Ishikawa (cell line): ENCODE data around the gene MMRN1.

Source experiments
- CEBPB ChIP-seq: IDR thresholded peaks from 2 replicates; pipeline ENCODE4 v1.6.1; 2012
- CREB1 ChIP-seq: IDR thresholded peaks from 2 replicates; pipeline ENCODE4 v1.6.1; 2012; ENCODE audit warnings: low read depth
- EGR1 ChIP-seq: IDR thresholded peaks from 2 replicates; pipeline ENCODE4 v1.6.1; 2012
- EP300 ChIP-seq: IDR thresholded peaks from 2 replicates; pipeline ENCODE4 v1.6.1; 2012; ENCODE audit warnings: borderline replicate concordance
- FOXM1 ChIP-seq: IDR thresholded peaks from 2 replicates; pipeline ENCODE4 v1.6.1; 2012; ENCODE audit warnings: low read depth, borderline replicate concordance
- NFIC ChIP-seq: IDR thresholded peaks from 2 replicates; pipeline ENCODE4 v1.6.1; 2012
- RAD21 ChIP-seq: IDR thresholded peaks from 2 replicates; pipeline ENCODE4 v1.6.1; 2012; ENCODE audit warnings: low read depth
- TAF1 ChIP-seq: IDR thresholded peaks from 2 replicates; pipeline ENCODE4 v1.6.1; 2012; ENCODE audit warnings: low read depth, mild to moderate bottlenecking
- TCF12 ChIP-seq: IDR thresholded peaks from 2 replicates; pipeline ENCODE4 v1.6.1; 2012; ENCODE audit warnings: low read depth
- TEAD4 ChIP-seq: IDR thresholded peaks from 2 replicates; pipeline ENCODE4 v1.6.1; 2012
- YY1 ChIP-seq: IDR thresholded peaks from 2 replicates; pipeline ENCODE4 v1.6.1; 2012; ENCODE audit warnings: low read depth
- ZBTB7A ChIP-seq: IDR thresholded peaks from 2 replicates; pipeline ENCODE4 v1.6.1; 2012; ENCODE audit warnings: low read depth
- TF ChIP-seq, protein P1 (sequence below): IDR thresholded peaks from 2 replicates; pipeline ENCODE4 v1.6.1; 2012; ENCODE audit warnings: low read depth, mild to moderate bottlenecking
- TF ChIP-seq, protein P2 (sequence below): IDR thresholded peaks from 2 replicates; pipeline ENCODE4 v1.6.1; 2012
- TF ChIP-seq, protein P3 (sequence below): IDR thresholded peaks from 2 replicates; pipeline ENCODE4 v1.6.1; 2012

The MMRN1 gene

DNA sequence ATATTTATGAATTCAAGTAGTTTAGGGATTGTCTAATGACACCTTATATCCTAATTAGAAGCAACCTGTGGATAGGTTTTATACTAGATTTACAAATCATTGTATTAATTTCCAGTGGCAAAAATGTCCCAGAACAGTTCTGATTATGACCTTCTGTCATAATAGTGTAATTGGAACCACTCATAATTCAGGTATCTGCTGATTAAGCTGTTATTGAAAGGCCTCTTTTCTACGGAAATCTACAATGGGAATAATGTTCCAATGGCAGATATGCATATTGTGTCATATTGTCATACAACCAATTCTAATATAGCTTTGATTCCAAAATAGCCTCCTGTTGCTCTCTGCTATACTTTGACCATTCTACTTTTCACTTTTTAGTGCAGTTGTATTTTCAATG lies 19.0 kb downstream of the MMRN1 start:
- TF ChIP-seq FOXM1 (no peak), EP300 (no peak), NFIC (no peak), EGR1 (no peak), ZBTB7A (no peak), CREB1 (no peak), TAF1 (no peak), YY1 (no peak), TEAD4 (no peak)
- TF ChIP-seq, protein P1, sequence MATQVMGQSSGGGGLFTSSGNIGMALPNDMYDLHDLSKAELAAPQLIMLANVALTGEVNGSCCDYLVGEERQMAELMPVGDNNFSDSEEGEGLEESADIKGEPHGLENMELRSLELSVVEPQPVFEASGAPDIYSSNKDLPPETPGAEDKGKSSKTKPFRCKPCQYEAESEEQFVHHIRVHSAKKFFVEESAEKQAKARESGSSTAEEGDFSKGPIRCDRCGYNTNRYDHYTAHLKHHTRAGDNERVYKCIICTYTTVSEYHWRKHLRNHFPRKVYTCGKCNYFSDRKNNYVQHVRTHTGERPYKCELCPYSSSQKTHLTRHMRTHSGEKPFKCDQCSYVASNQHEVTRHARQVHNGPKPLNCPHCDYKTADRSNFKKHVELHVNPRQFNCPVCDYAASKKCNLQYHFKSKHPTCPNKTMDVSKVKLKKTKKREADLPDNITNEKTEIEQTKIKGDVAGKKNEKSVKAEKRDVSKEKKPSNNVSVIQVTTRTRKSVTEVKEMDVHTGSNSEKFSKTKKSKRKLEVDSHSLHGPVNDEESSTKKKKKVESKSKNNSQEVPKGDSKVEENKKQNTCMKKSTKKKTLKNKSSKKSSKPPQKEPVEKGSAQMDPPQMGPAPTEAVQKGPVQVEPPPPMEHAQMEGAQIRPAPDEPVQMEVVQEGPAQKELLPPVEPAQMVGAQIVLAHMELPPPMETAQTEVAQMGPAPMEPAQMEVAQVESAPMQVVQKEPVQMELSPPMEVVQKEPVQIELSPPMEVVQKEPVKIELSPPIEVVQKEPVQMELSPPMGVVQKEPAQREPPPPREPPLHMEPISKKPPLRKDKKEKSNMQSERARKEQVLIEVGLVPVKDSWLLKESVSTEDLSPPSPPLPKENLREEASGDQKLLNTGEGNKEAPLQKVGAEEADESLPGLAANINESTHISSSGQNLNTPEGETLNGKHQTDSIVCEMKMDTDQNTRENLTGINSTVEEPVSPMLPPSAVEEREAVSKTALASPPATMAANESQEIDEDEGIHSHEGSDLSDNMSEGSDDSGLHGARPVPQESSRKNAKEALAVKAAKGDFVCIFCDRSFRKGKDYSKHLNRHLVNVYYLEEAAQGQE: no peak
- TF ChIP-seq, protein P2, sequence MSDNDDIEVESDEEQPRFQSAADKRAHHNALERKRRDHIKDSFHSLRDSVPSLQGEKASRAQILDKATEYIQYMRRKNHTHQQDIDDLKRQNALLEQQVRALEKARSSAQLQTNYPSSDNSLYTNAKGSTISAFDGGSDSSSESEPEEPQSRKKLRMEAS: no peak
- TF ChIP-seq, protein P3, sequence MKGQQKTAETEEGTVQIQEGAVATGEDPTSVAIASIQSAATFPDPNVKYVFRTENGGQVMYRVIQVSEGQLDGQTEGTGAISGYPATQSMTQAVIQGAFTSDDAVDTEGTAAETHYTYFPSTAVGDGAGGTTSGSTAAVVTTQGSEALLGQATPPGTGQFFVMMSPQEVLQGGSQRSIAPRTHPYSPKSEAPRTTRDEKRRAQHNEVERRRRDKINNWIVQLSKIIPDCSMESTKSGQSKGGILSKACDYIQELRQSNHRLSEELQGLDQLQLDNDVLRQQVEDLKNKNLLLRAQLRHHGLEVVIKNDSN: no peak

DNA sequence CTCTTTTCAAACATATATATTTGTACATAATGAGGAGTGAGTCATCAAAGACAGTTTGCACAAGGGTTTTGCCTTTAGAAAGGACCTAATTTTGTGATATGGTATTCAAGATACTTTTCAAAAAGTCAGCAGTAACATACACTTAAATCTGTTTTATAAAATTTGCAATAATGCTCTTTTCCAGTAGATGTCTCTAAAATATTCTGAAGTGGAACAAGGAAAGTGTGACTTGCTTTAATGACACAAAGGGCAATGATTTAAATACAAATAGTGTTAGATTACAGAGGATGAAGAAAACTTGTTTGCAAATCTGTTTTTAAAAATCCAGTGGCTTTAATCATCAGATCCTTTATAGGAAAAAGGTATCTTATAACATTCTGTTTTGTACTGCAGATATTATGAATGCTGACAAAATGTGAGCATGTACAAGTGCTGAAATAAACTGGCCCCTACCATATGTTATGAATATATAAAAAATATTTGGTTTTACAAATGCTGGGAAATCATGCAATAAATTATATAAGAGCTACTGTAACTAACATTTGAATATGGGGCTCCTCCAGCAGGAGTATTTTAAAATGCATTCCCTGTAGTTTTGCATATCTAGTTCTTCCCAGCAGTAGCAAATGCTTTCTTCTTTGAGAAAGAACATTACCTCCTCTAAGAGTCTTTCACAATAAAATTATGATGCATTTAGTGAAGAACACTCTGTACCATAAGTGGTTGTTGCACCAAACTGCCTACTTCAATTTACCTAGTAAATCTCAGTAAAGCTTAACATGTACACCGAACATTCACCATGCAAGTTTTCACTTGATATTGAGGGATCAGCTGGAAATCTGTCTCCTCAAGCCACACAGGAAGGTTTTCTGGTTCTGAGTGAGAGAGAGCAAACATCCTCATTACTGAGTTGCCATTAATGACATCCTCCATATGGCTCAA lies 20.2 kb downstream of the MMRN1 start:
- TF ChIP-seq EGR1: no peak
- TF ChIP-seq, protein P2: no peak
- TF ChIP-seq TEAD4: no peak
- no peak for TF ChIP-seq EP300
- TF ChIP-seq TAF1: no peak
- peak; percentile 35 for TF ChIP-seq RAD21

DNA sequence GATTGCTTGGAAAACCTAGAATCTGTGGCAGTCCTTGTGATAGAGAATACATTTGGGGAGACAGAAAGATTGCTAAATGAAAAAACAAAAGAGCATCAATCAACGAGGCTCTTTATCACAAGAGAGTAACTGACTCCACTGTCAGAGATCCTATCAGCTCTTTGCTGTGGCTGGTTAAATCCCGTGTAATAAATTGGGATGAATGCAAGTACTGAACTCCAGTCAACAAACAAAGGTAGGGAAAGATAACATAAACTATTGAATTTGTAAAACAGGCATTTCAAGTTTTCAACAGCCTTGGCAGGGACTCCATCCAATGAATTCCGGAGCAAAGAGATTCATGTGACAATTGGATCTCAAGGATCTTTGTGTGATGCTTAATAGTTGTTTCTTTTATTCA lies 21.3 kb downstream of the MMRN1 start:
- TF ChIP-seq, protein P1: no peak
- TF ChIP-seq, protein P3: no peak
- TF ChIP-seq TCF12 (no peak), EP300 (no peak), FOXM1 (no peak), CEBPB (no peak), YY1 (no peak), RAD21 (no peak), CREB1 (no peak), TAF1 (no peak), NFIC (no peak), ZBTB7A (no peak), TEAD4 (no peak)

DNA sequence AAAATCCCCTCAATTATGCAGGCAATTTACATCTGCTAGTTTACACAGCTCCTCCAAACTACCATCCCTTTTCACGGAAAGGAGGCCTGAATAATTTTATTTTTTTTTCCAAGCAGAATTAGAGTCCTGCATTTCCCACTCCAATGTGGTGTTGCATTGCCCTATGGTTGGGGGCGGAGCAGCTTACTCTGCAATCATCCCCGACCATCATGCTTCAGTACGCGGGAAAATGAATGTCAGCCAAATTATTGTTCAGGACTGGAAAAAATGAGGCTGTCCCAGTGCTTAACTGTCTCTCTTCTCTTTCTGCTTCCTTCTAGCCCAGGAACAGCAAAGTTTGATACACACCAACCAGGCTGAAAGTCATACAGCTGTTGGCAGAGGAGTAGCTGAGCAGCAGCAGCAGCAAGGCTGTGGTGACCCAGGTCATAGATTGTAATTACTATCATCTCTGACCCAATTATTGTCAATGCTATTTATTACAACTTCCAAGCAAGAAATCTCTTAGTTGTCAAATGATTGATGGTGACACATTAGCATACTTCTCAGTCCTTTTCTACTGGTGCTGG lies 28.3 kb downstream of the MMRN1 start:
- TF ChIP-seq, protein P2: no peak
- TF ChIP-seq EGR1: no peak
- TF ChIP-seq NFIC: no peak
- TF ChIP-seq FOXM1: no peak

DNA sequence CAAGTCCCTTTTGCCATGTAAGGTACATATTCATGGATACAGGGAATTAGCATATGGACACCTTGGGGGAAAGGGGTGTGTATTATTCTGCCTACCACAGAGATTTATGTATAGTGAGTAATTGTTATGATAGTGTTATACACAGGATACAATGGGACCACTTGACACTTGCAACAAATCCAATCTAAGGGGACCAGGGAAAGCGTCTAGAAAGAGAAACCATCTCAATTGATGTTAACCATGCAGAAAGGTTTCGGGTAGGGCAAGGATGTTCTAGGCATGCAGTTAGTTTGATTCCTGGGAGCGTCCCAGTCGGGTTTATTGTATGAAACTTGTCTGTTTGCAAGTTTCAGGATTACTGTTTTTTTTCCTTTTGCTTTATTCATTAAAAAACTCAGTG lies 34.2 kb downstream of the MMRN1 start:
- TF ChIP-seq ZBTB7A: no peak
- TF ChIP-seq RAD21: no peak
- TF ChIP-seq, protein P3: no peak
- TF ChIP-seq TAF1: no peak
- TF ChIP-seq EGR1: no peak
- no peak for TF ChIP-seq TEAD4
- no peak for TF ChIP-seq YY1
- no peak for TF ChIP-seq TCF12
- no peak for TF ChIP-seq EP300
- no peak for TF ChIP-seq FOXM1
- no peak for TF ChIP-seq CEBPB
- no peak for TF ChIP-seq NFIC
- no peak for TF ChIP-seq CREB1
- TF ChIP-seq, protein P1: no peak
- TF ChIP-seq, protein P2: no peak
